IMR-90 (cell line): ENCODE measurements around the gene PACSIN2.

Experiments used
- POLR2A ChIP-seq: IDR thresholded peaks from 2 replicates; pipeline ENCODE4 v1.6.1; 2012; ENCODE audit warnings: mild to moderate bottlenecking, low read depth, low read length
- RAD21 ChIP-seq: IDR thresholded peaks from 2 replicates; pipeline ENCODE4 v1.6.1; 2012; ENCODE audit warnings: low read length, improper control_type of control experiment
- TF ChIP-seq, protein P1 (sequence below): conservative IDR thresholded peaks from 2 replicates; pipeline ENCODE4 v1.5.1; 2012; ENCODE audit warnings: mild to moderate bottlenecking, low read depth, low read length, improper control_type of control experiment

- TF ChIP-seq, protein P1, sequence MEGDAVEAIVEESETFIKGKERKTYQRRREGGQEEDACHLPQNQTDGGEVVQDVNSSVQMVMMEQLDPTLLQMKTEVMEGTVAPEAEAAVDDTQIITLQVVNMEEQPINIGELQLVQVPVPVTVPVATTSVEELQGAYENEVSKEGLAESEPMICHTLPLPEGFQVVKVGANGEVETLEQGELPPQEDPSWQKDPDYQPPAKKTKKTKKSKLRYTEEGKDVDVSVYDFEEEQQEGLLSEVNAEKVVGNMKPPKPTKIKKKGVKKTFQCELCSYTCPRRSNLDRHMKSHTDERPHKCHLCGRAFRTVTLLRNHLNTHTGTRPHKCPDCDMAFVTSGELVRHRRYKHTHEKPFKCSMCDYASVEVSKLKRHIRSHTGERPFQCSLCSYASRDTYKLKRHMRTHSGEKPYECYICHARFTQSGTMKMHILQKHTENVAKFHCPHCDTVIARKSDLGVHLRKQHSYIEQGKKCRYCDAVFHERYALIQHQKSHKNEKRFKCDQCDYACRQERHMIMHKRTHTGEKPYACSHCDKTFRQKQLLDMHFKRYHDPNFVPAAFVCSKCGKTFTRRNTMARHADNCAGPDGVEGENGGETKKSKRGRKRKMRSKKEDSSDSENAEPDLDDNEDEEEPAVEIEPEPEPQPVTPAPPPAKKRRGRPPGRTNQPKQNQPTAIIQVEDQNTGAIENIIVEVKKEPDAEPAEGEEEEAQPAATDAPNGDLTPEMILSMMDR = no peak
- no peak for TF ChIP-seq POLR2A
- no peak for TF ChIP-seq RAD21
Observed at GRCh38 chr22:42821386-42821785, 193.6 kb downstream of the PACSIN2 start.
